Cardiac muscle cell (in vitro differentiated cells and primary cell): Measurements from ENCODE around the gene CA14. TPM values are rescaled to one million over a fixed set of nuclear protein-coding genes. Genes with fewer than 3 reads are reported as not detected.
A peak's percentile ranks its signal among the peaks of the same experiment; 100 is the strongest.

Source experiments
- DNase-seq, 2 donors: peaks; one replicate each; pipeline versions ENCODE4 v3.0.0 to v3.0.0-alpha.2; 2010 to 2017; ENCODE audit warnings: low read depth in 1 of 2, low spot score in 1 of 2
- H3K27ac ChIP-seq: fragments of 200-600 bp; sonication (generic); 2 replicates; pipeline ENCODE4 v1.5.1; 2016
- H3K27me3 ChIP-seq: fragments of 200-600 bp; sonication (generic); 2 replicates; pipeline ENCODE4 v1.6.0; 2016; ENCODE audit warnings: control low read depth
- H3K36me3 ChIP-seq: fragments of 200-600 bp; sonication (generic); 2 replicates; pipeline ENCODE4 v1.5.1; 2016; ENCODE audit warnings: control low read depth
- H3K4me1 ChIP-seq: fragments of 200-600 bp; sonication (generic); 2 replicates; pipeline ENCODE4 v1.8.1; 2017; ENCODE audit warnings: low read depth, mild to moderate bottlenecking, mixed run types
- H3K4me3 ChIP-seq: fragments of 200-600 bp; sonication (generic); 2 replicates; pipeline ENCODE4 v1.5.1; 2016; ENCODE audit warnings: mild to moderate bottlenecking
- H3K9me3 ChIP-seq: fragments of 200-600 bp; sonication (generic); 2 replicates; pipeline ENCODE4 v1.5.1; 2017; ENCODE audit warnings: low read depth, mild to moderate bottlenecking, control low read depth
- polyA plus RNA-seq: library from polyadenylated mRNA; unstranded; fragments of >200 nt; fragmentation: Nextera tagmentation; extraction: Ambion mirVana; gene quantifications from 2 replicates; pipeline ENCODE4 v1.2.1, GENCODE V29; 2016
- total RNA-seq: library from RNA; depleted of rRNA; stranded (reverse); fragments of >200 nt; gene quantifications from 2 replicates; pipeline ENCODE4 v1.2.3, GENCODE V29; 2016
- TF ChIP-seq, protein P1 (sequence below): IDR thresholded peaks from 2 replicates; pipeline ENCODE4 v1.5.1; 2012; ENCODE audit warnings: low read depth, mild to moderate bottlenecking, low read length

The CA14 gene
- total and polyA plus RNA-seq, 2 experiments from 2014 or later: 46.1 to 68.2 TPM

DNA sequence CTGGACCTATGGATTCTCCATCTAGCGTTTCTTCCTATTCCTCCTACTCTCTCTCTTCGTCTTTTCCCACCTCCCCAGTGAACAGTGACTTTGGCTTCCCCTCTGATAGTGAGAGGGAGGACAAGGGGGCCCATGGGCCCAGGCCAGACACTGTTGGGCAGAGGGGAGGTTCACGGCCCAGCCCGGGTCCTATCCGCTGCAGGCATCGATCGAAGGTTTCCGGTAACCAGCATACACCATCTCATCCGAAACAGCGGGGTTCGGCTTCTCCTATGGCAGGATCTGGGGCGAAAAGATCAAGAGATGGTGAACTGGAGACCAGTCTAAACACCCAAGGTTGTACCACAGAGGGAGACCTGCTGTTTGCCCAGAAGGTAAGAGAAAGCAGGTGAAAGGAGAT, 25.7 kb downstream of the CA14 start:
- H3K4me1 ChIP-seq: peaks cover 6% of the 10 kb centered on the region
- TF ChIP-seq, protein P1, sequence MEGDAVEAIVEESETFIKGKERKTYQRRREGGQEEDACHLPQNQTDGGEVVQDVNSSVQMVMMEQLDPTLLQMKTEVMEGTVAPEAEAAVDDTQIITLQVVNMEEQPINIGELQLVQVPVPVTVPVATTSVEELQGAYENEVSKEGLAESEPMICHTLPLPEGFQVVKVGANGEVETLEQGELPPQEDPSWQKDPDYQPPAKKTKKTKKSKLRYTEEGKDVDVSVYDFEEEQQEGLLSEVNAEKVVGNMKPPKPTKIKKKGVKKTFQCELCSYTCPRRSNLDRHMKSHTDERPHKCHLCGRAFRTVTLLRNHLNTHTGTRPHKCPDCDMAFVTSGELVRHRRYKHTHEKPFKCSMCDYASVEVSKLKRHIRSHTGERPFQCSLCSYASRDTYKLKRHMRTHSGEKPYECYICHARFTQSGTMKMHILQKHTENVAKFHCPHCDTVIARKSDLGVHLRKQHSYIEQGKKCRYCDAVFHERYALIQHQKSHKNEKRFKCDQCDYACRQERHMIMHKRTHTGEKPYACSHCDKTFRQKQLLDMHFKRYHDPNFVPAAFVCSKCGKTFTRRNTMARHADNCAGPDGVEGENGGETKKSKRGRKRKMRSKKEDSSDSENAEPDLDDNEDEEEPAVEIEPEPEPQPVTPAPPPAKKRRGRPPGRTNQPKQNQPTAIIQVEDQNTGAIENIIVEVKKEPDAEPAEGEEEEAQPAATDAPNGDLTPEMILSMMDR: no peak
- peak overlapping the region; percentile 34 for H3K4me3 ChIP-seq
- no peaks in the 10 kb centered on the region for H3K9me3 ChIP-seq
- DNase-seq: no peak
- peaks cover 20% of the 10 kb centered on the region for H3K36me3 ChIP-seq
- H3K27me3 ChIP-seq: no peaks in the 10 kb centered on the region
- H3K27ac ChIP-seq: no peak overlapping the region

- H3K27me3 ChIP-seq: no peaks in the 10 kb centered on the region
- peaks cover 6% of the 10 kb centered on the region for H3K4me1 ChIP-seq
- DNase-seq: no peak
- H3K9me3 ChIP-seq: no peaks in the 10 kb centered on the region
- TF ChIP-seq, protein P1: no peak
- no peak overlapping the region for H3K27ac ChIP-seq
- peaks cover 20% of the 10 kb centered on the region for H3K36me3 ChIP-seq
- H3K4me3 ChIP-seq: no peak overlapping the region
Observed at GRCh38 chr1:150288382-150288781, 30.8 kb downstream of the CA14 start.

GRCh38 chr1:150288822-150289221, 31.2 kb downstream of the CA14 start:
- Histone ChIP-seq H3K4me3 (no peak overlapping the region), H3K9me3 (no peaks in the 10 kb centered on the region), H3K4me1 (peaks cover 5% of the 10 kb centered on the region), H3K36me3 (peaks cover 20% of the 10 kb centered on the region), H3K27me3 (no peaks in the 10 kb centered on the region), H3K27ac (no peak overlapping the region)
- DNase-seq: no peak
- TF ChIP-seq, protein P1: no peak

- TF ChIP-seq, protein P1: no peak
- H3K27me3 ChIP-seq: no peaks in the 10 kb centered on the region
- H3K36me3 ChIP-seq: peaks cover 5% of the 10 kb centered on the region
- no peaks in the 10 kb centered on the region for H3K9me3 ChIP-seq
- peaks cover 8% of the 10 kb centered on the region for H3K4me1 ChIP-seq
- peak within 1 kb of the TSS; percentile 90 for H3K27ac ChIP-seq
- DNase-seq: peak; percentile 93 to 94
- peak within 1 kb of the TSS; percentile 79 for H3K4me3 ChIP-seq
Observed at GRCh38 chr1:150293433-150294253, 36.1 kb downstream of the CA14 start, which contains the start of gene MRPS21. TSS of gene MRPS21 (plus strand) at chr1:150293861. CDS start at chr1:150294367, 506 bp downstream.

DNA sequence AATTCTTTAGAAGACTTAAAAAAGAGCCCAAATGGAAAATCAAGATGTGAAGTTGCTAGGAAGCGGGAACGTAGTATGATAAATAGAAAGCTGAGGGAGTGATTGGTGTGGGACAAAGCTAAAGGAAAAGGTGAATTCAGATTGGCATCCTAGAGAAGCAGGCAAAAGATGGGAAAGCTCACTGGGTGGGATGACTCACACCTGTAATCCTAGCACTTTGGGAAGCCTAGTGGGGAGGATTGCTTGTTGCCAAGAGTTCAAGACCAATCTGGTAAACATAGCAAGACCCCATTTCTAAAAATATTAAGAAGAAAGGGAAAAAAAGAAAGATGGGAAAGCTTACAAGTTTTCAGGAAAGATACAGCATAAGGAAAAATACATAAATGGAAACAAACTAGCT, 37.9 kb downstream of the CA14 start:
- no peak for DNase-seq
- Histone ChIP-seq H3K4me1 (peaks cover 7% of the 10 kb centered on the region), H3K9me3 (no peaks in the 10 kb centered on the region), H3K27me3 (no peaks in the 10 kb centered on the region), H3K4me3 (no peak overlapping the region), H3K36me3 (peaks cover 8% of the 10 kb centered on the region), H3K27ac (no peak overlapping the region)
- TF ChIP-seq, protein P1: no peak
